Neural crest cell (in vitro differentiated cells): ENCODE results near the gene MOGAT2. TPM values are rescaled to one million over a fixed set of nuclear protein-coding genes. Genes with fewer than 3 reads are reported as not detected.

Source experiments
- DNase-seq: peaks from one replicate; pipeline ENCODE4 v3.0.0; 2021; ENCODE audit warnings: low read depth, mixed read lengths, low spot score
- H3K27ac Mint-ChIP-seq: one replicate; pipeline ENCODE4 v1.8.0; 2021; ENCODE audit warnings: mild to moderate bottlenecking, mixed read lengths; ENCODE audit not compliant: unreplicated experiment
- H3K27me3 Mint-ChIP-seq: 2 replicates; pipeline ENCODE4 v1.8.0; 2021; ENCODE audit warnings: low read depth, mild to moderate bottlenecking, mixed read lengths
- H3K36me3 Mint-ChIP-seq: 2 replicates; pipeline ENCODE4 v1.8.0; 2021; ENCODE audit warnings: low read depth, mild to moderate bottlenecking, mixed read lengths
- H3K4me1 Mint-ChIP-seq: 2 replicates; pipeline ENCODE4 v1.8.0; 2021; ENCODE audit warnings: mixed read lengths
- H3K4me3 Mint-ChIP-seq: one replicate; pipeline ENCODE4 v1.8.0; 2021; ENCODE audit warnings: mild to moderate bottlenecking, mixed read lengths
- H3K9me3 Mint-ChIP-seq: 2 replicates; pipeline ENCODE4 v1.8.0; 2021; ENCODE audit warnings: mixed read lengths
- total RNA-seq: library from RNA; stranded (reverse); gene quantifications from 2 replicates; pipeline ENCODE4 v1.2.1, GENCODE V29; 2021
- TF ChIP-seq, protein P1 (sequence below): fragments of 200-600 bp; sonication (generic); conservative IDR thresholded peaks from 2 replicates; pipeline ENCODE4 v1.5.0; 2021; ENCODE audit warnings: antibody characterized with exemption, mild to moderate bottlenecking

Gene MOGAT2
- total RNA-seq, 1 donor from 2014 or later: not detected

DNA sequence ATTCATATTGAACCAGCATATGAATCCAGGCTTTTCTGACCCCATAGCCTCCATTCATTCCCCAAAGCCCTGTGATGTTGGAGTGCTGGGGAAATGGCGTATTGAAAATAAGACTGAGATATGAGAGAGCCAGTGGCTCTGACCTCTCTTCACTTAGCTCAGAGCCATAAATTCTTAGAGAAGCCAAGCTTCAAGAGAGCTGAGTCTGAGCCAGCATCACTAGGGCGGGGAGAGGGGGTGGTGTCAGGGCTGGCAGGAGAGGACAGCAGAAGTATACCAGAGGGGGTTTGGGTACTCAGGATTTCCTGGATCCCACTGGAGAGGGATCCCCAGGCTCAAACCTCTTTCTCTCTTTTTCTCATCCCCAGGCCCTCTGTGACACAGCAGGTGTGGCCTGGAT lies 16.7 kb upstream of the MOGAT2 start:
- DNase-seq: no peak
- H3K27me3 Mint-ChIP-seq: peaks cover 6% of the 10 kb centered on the region
- no peak overlapping the region for H3K27ac Mint-ChIP-seq
- peaks cover 4% of the 10 kb centered on the region for H3K4me1 Mint-ChIP-seq
- TF ChIP-seq, protein P1, sequence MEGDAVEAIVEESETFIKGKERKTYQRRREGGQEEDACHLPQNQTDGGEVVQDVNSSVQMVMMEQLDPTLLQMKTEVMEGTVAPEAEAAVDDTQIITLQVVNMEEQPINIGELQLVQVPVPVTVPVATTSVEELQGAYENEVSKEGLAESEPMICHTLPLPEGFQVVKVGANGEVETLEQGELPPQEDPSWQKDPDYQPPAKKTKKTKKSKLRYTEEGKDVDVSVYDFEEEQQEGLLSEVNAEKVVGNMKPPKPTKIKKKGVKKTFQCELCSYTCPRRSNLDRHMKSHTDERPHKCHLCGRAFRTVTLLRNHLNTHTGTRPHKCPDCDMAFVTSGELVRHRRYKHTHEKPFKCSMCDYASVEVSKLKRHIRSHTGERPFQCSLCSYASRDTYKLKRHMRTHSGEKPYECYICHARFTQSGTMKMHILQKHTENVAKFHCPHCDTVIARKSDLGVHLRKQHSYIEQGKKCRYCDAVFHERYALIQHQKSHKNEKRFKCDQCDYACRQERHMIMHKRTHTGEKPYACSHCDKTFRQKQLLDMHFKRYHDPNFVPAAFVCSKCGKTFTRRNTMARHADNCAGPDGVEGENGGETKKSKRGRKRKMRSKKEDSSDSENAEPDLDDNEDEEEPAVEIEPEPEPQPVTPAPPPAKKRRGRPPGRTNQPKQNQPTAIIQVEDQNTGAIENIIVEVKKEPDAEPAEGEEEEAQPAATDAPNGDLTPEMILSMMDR: no peak
- no peaks in the 10 kb centered on the region for H3K36me3 Mint-ChIP-seq
- H3K4me3 Mint-ChIP-seq: no peak overlapping the region
- H3K9me3 Mint-ChIP-seq: peaks cover 6% of the 10 kb centered on the region

GRCh38 chr11:75703695-75704237 lies 13.9 kb upstream of the MOGAT2 start:
- H3K27ac Mint-ChIP-seq: no peak overlapping the region
- TF ChIP-seq, protein P1: no peak
- H3K27me3 Mint-ChIP-seq: no peaks in the 10 kb centered on the region
- H3K4me1 Mint-ChIP-seq: peaks cover 11% of the 10 kb centered on the region
- H3K9me3 Mint-ChIP-seq: peaks cover 3% of the 10 kb centered on the region
- DNase-seq: no peak
- H3K4me3 Mint-ChIP-seq: no peak overlapping the region
- no peaks in the 10 kb centered on the region for H3K36me3 Mint-ChIP-seq

DNA sequence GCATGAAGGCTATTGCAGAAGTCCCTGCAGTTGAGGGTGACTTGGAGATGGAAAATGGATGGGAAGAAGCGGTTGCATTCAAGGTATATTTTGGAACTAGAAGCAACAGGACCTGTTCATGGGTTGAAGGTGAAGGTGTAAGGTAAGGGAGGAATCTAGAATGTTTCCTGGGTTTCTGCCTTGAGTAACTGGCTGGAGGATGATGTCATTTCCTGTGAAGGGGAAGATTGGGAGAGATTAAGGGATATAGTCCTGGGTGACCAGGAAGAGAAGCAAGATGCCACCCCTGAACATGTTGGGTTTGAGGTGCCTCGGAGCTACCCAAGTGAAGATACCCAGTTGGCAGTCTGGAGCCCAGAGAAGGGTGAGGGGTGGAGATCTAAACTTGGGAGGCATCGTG lies 12.1 kb upstream of the MOGAT2 start:
- Mint-ChIP-seq H3K36me3 (no peaks in the 10 kb centered on the region), H3K4me3 (no peak overlapping the region), H3K27me3 (no peaks in the 10 kb centered on the region), H3K4me1 (peaks cover 11% of the 10 kb centered on the region), H3K27ac (no peak overlapping the region), H3K9me3 (peaks cover 3% of the 10 kb centered on the region)
- DNase-seq: no peak
- TF ChIP-seq, protein P1: no peak

- H3K27me3 Mint-ChIP-seq: no peaks in the 10 kb centered on the region
- no peak overlapping the region for H3K4me3 Mint-ChIP-seq
- H3K9me3 Mint-ChIP-seq: peaks cover 3% of the 10 kb centered on the region
These were observed 11.3 kb upstream of the MOGAT2 start for GRCh38 chr11:75706260-75706729.

DNA sequence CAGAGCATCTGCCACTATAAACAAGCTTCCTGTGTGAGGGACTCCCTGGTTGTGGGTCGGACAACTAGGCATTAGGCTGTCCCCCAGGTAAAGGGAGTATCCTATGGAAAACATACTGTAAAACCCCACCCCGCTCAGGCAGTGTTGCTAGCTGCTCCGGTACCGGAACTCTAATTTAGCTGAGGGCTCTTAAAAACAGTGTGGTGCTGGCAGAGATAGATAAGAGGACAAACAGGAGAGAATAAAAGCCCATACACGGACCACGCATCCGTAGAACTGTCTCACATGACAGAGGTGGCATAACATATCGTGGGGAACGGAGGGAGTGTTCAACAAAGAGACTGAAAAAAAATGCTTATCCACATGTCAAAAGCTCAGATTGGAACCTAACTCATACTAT lies 3.4 kb upstream of the MOGAT2 start:
- TF ChIP-seq, protein P1: no peak
- no peaks in the 10 kb centered on the region for H3K4me1 Mint-ChIP-seq
- no peaks in the 10 kb centered on the region for H3K36me3 Mint-ChIP-seq
- no peaks in the 10 kb centered on the region for H3K9me3 Mint-ChIP-seq
- no peak for DNase-seq
- H3K27me3 Mint-ChIP-seq: peaks cover 2% of the 10 kb centered on the region
- H3K4me3 Mint-ChIP-seq: no peak overlapping the region
- H3K27ac Mint-ChIP-seq: peak overlapping the region; percentile 2

More at GRCh38 chr11:75706260-75706729, 11.3 kb upstream of the MOGAT2 start:
- Mint-ChIP-seq H3K36me3 (no peaks in the 10 kb centered on the region), H3K27ac (no peak overlapping the region), H3K4me1 (peaks cover 11% of the 10 kb centered on the region)
- peak; percentile 74 for DNase-seq
- TF ChIP-seq, protein P1: peak; percentile 95
